ENCODE measurements around the gene F8.

DNA sequence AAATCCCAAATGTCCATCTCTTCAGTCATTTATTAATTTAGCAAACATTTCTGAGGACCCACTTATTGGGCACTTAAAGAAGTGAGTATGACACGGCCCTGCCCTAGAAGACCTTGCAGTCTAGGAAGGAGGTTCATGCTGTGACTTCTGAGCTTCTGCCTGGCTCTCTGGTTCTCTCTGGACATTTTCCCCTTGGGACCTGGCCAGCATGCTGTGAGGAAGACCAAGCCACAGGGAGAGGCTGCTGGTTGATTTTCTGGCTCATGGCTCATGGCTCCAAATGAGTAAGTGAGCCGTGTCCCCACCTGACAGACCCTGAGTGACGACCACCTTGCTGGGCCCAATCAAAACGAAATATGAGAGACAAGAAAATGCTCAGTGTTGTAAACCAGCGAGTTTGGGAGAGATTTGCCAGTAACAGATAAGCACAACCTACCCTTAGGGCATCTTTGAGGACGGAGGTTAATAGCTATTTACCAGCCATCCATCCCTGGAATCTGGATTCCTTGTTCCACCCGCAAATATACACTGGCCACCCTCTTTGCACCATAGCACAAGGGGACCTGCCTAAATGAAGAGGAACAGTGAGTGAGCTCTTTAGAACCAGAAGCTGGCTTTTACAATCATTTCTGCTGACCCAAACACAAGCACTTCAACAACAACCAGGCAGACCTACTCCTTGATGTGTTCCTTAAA, 218.1 kb downstream of the F8 start:
- no peak for TF ChIP-seq EZH2phosphoT487 (IDR thresholded peaks at IDR 0.05; ENCODE audit: borderline replicate concordance)
- TF ChIP-seq, protein P1, sequence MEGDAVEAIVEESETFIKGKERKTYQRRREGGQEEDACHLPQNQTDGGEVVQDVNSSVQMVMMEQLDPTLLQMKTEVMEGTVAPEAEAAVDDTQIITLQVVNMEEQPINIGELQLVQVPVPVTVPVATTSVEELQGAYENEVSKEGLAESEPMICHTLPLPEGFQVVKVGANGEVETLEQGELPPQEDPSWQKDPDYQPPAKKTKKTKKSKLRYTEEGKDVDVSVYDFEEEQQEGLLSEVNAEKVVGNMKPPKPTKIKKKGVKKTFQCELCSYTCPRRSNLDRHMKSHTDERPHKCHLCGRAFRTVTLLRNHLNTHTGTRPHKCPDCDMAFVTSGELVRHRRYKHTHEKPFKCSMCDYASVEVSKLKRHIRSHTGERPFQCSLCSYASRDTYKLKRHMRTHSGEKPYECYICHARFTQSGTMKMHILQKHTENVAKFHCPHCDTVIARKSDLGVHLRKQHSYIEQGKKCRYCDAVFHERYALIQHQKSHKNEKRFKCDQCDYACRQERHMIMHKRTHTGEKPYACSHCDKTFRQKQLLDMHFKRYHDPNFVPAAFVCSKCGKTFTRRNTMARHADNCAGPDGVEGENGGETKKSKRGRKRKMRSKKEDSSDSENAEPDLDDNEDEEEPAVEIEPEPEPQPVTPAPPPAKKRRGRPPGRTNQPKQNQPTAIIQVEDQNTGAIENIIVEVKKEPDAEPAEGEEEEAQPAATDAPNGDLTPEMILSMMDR (conservative IDR thresholded peaks at IDR 0.05; ENCODE audit: low read length), result no peak
